Endothelial cell (in vitro differentiated cells): ENCODE data around the gene ATP5MC3. TPM values are rescaled to one million over a fixed set of nuclear protein-coding genes. Genes with fewer than 3 reads are reported as not detected.

Experiments used
- DNase-seq: peaks from one replicate; pipeline ENCODE4 v3.0.0; 2021; ENCODE audit warnings: low spot score
- H3K27ac Mint-ChIP-seq: one replicate; pipeline ENCODE4 v1.8.0; 2021; ENCODE audit warnings: mixed read lengths, inconsistent platforms; ENCODE audit not compliant: unreplicated experiment
- H3K27me3 Mint-ChIP-seq: one replicate; pipeline ENCODE4 v1.8.0; 2021; ENCODE audit warnings: mild to moderate bottlenecking, moderate library complexity, mixed read lengths, inconsistent platforms; ENCODE audit not compliant: unreplicated experiment
- H3K36me3 Mint-ChIP-seq: one replicate; pipeline ENCODE4 v1.8.0; 2021; ENCODE audit warnings: mild to moderate bottlenecking, low read depth, mixed read lengths, inconsistent platforms; ENCODE audit not compliant: unreplicated experiment
- H3K4me1 Mint-ChIP-seq: one replicate; pipeline ENCODE4 v1.8.0; 2021; ENCODE audit warnings: mild to moderate bottlenecking, mixed read lengths, inconsistent platforms; ENCODE audit not compliant: unreplicated experiment
- H3K4me3 Mint-ChIP-seq: one replicate; pipeline ENCODE4 v1.8.0; 2021; ENCODE audit warnings: mild to moderate bottlenecking, mixed read lengths, inconsistent platforms; ENCODE audit not compliant: unreplicated experiment
- H3K9me3 Mint-ChIP-seq: one replicate; pipeline ENCODE4 v1.8.0; 2021; ENCODE audit warnings: mixed read lengths, inconsistent platforms; ENCODE audit not compliant: unreplicated experiment
- CTCF ChIP-seq: fragments of 200-600 bp; sonication (generic); IDR thresholded peaks from one replicate; pipeline ENCODE4 v1.5.0; 2021; ENCODE audit warnings: antibody characterized with exemption; ENCODE audit not compliant: unreplicated experiment
- total RNA-seq: library from RNA; stranded (reverse); fragmentation: NEBNext Ultra II Directional; extraction: Animal tissue kit (Norgen Biotek cat#: 25700); gene quantifications from one replicate; pipeline ENCODE4 v1.2.1, GENCODE V29; 2021; ENCODE audit not compliant: unreplicated experiment

The ATP5MC3 gene
- total RNA-seq, 1 donor from 2014 or later = 207 TPM

- Mint-ChIP-seq H3K27me3 (peaks cover 2% of the 10 kb centered on the region), H3K36me3 (no peaks in the 10 kb centered on the region), H3K4me1 (no peaks in the 10 kb centered on the region), H3K4me3 (no peak overlapping the region), H3K9me3 (no peaks in the 10 kb centered on the region), H3K27ac (no peak overlapping the region)
- no peak for TF ChIP-seq CTCF
- no peak for DNase-seq
These were observed 37.0 kb upstream of the ATP5MC3 start for GRCh38 chr2:175218551-175218950.

- Mint-ChIP-seq H3K27ac (no peak overlapping the region), H3K36me3 (no peaks in the 10 kb centered on the region), H3K27me3 (no peaks in the 10 kb centered on the region), H3K9me3 (no peaks in the 10 kb centered on the region), H3K4me1 (no peaks in the 10 kb centered on the region), H3K4me3 (no peak overlapping the region)
- no peak for TF ChIP-seq CTCF
- DNase-seq = no peak
These were observed 26.4 kb upstream of the ATP5MC3 start for GRCh38 chr2:175207741-175208438.

GRCh38 chr2:175206866-175207265 lies 25.4 kb upstream of the ATP5MC3 start:
- Mint-ChIP-seq H3K27me3 (no peaks in the 10 kb centered on the region), H3K27ac (no peak overlapping the region), H3K36me3 (no peaks in the 10 kb centered on the region), H3K4me1 (no peaks in the 10 kb centered on the region), H3K9me3 (no peaks in the 10 kb centered on the region), H3K4me3 (no peak overlapping the region)
- no peak for TF ChIP-seq CTCF
- no peak for DNase-seq

- H3K9me3 Mint-ChIP-seq = no peaks in the 10 kb centered on the region
- DNase-seq = no peak
- H3K4me1 Mint-ChIP-seq = no peaks in the 10 kb centered on the region
- TF ChIP-seq CTCF = no peak
- no peak overlapping the region for H3K4me3 Mint-ChIP-seq
- no peaks in the 10 kb centered on the region for H3K27me3 Mint-ChIP-seq
- no peak overlapping the region for H3K27ac Mint-ChIP-seq
- no peaks in the 10 kb centered on the region for H3K36me3 Mint-ChIP-seq
These were observed 24.0 kb upstream of the ATP5MC3 start for GRCh38 chr2:175205523-175205922.

- no peak overlapping the region for H3K27ac Mint-ChIP-seq
- no peak overlapping the region for H3K4me3 Mint-ChIP-seq
- no peaks in the 10 kb centered on the region for H3K9me3 Mint-ChIP-seq
- peak; percentile 41 for TF ChIP-seq CTCF
- H3K27me3 Mint-ChIP-seq = no peaks in the 10 kb centered on the region
- DNase-seq = peak; percentile 71
- no peaks in the 10 kb centered on the region for H3K36me3 Mint-ChIP-seq
- no peaks in the 10 kb centered on the region for H3K4me1 Mint-ChIP-seq
These were observed 22.3 kb upstream of the ATP5MC3 start for GRCh38 chr2:175203621-175204496.
